Parathyroid adenoma (tissue), 2 donors: ENCODE results near the gene PHEX.

ENCODE experiments used
- H2AFZ ChIP-seq: fragments of 300-600 bp; sonication (generic); one replicate; pipeline ENCODE4 v1.7.0; 2017; ENCODE audit warnings: antibody characterized with exemption, mild to moderate bottlenecking
- H3K27ac ChIP-seq: fragments of 300-600 bp; sonication (generic); one replicate; pipeline ENCODE4 v1.7.0; 2017
- H3K27me3 ChIP-seq: fragments of 300-600 bp; sonication (generic); one replicate; pipeline ENCODE4 v1.7.0; 2017; ENCODE audit warnings: low read length; ENCODE audit not compliant: control insufficient read depth, insufficient read depth
- H3K36me3 ChIP-seq: fragments of 300-600 bp; sonication (generic); one replicate; pipeline ENCODE4 v1.7.0; 2017; ENCODE audit warnings: low read length; ENCODE audit not compliant: control insufficient read depth, insufficient read depth
- H3K4me1 ChIP-seq: fragments of 300-600 bp; sonication (generic); one replicate; pipeline ENCODE4 v1.7.0; 2017; ENCODE audit warnings: control low read depth
- H3K4me2 ChIP-seq: fragments of 300-600 bp; sonication (generic); one replicate; pipeline ENCODE4 v1.7.0; 2017; ENCODE audit warnings: low read length
- H3K4me3 ChIP-seq: fragments of 300-600 bp; sonication (generic); one replicate; pipeline ENCODE4 v1.7.0; 2017; ENCODE audit warnings: low read depth, low read length
- H3K79me2 ChIP-seq: fragments of 300-600 bp; sonication (generic); one replicate; pipeline ENCODE4 v1.7.0; 2017; ENCODE audit warnings: control low read depth
- H3K9ac ChIP-seq: fragments of 300-600 bp; sonication (generic); one replicate; pipeline ENCODE4 v1.7.0; 2017; ENCODE audit warnings: mild to moderate bottlenecking
- H3K9me3 ChIP-seq: fragments of 300-600 bp; sonication (generic); one replicate; pipeline ENCODE4 v1.7.0; 2017; ENCODE audit warnings: low read length; ENCODE audit not compliant: control insufficient read depth
- CTCF ChIP-seq: fragments of 300-600 bp; sonication (generic); IDR thresholded peaks from one replicate; pipeline ENCODE4 v1.7.0; 2017; ENCODE audit warnings: antibody characterized with exemption, mild to moderate bottlenecking
- donor health status: primary hyperparathyroidism.

Gene PHEX

GRCh38 chrX:22032084-22032483 lies at the start of gene PHEX:
Gene PHEX, plus strand, starts transcription at chrX:22032325. Its CDS starts 681 bp downstream, at chrX:22033006.
- H3K27me3 ChIP-seq = no peaks in the 10 kb centered on the region
- TF ChIP-seq CTCF = no peak
- H3K27ac ChIP-seq = no peak within 1 kb of the TSS
- H3K4me1 ChIP-seq = no peaks in the 10 kb centered on the region
- H2AFZ ChIP-seq = no peak within 1 kb of the TSS
- no peaks in the 10 kb centered on the region for H3K79me2 ChIP-seq
- H3K9ac ChIP-seq = no peak within 1 kb of the TSS
- no peak within 1 kb of the TSS for H3K4me3 ChIP-seq
- no peaks in the 10 kb centered on the region for H3K9me3 ChIP-seq
- H3K36me3 ChIP-seq = no peaks in the 10 kb centered on the region
- H3K4me2 ChIP-seq = no peak within 1 kb of the TSS

- Histone ChIP-seq H3K4me1 (no peaks in the 10 kb centered on the region), H2AFZ (no peak overlapping the region), H3K27me3 (no peaks in the 10 kb centered on the region), H3K36me3 (no peaks in the 10 kb centered on the region), H3K9ac (no peak overlapping the region), H3K27ac (no peak overlapping the region), H3K4me3 (no peak overlapping the region), H3K79me2 (no peaks in the 10 kb centered on the region), H3K4me2 (no peak overlapping the region), H3K9me3 (no peaks in the 10 kb centered on the region)
- peak; percentile 77 for TF ChIP-seq CTCF
Observed at GRCh38 chrX:21985332-21985777, 46.8 kb upstream of the PHEX start.

GRCh38 chrX:21986596-21986995 lies 45.5 kb upstream of the PHEX start:
- Histone ChIP-seq H3K36me3 (no peaks in the 10 kb centered on the region), H3K9me3 (no peaks in the 10 kb centered on the region), H2AFZ (no peak overlapping the region), H3K4me1 (no peaks in the 10 kb centered on the region), H3K27me3 (no peaks in the 10 kb centered on the region), H3K9ac (no peak overlapping the region), H3K4me2 (no peak overlapping the region), H3K79me2 (no peaks in the 10 kb centered on the region), H3K4me3 (no peak overlapping the region), H3K27ac (no peak overlapping the region)
- TF ChIP-seq CTCF = no peak

- Histone ChIP-seq H3K9ac (no peak overlapping the region), H3K4me3 (no peak overlapping the region), H3K27me3 (no peaks in the 10 kb centered on the region), H3K27ac (no peak overlapping the region), H3K4me2 (no peak overlapping the region), H3K79me2 (no peaks in the 10 kb centered on the region), H2AFZ (no peak overlapping the region), H3K36me3 (no peaks in the 10 kb centered on the region), H3K4me1 (no peaks in the 10 kb centered on the region), H3K9me3 (no peaks in the 10 kb centered on the region)
- no peak for TF ChIP-seq CTCF
Observed at GRCh38 chrX:21989384-21989783, 42.7 kb upstream of the PHEX start.

GRCh38 chrX:21990832-21991231 lies 41.3 kb upstream of the PHEX start:
- TF ChIP-seq CTCF = no peak
- Histone ChIP-seq H3K4me2 (no peak overlapping the region), H3K79me2 (no peaks in the 10 kb centered on the region), H3K9ac (no peak overlapping the region), H3K27me3 (no peaks in the 10 kb centered on the region), H3K9me3 (no peaks in the 10 kb centered on the region), H2AFZ (no peak overlapping the region), H3K27ac (no peak overlapping the region), H3K36me3 (no peaks in the 10 kb centered on the region), H3K4me3 (no peak overlapping the region), H3K4me1 (no peaks in the 10 kb centered on the region)
